HG03060 (cell line): ENCODE measurements around the gene SERINC1.
"Not testable (repeated sequence)": the region's sequence is repeated elsewhere in the genome, so short reads cannot be mapped to it uniquely, and the experiment has no call there.

ENCODE experiments used
- ATAC-seq: cut with Tn5 transposase; IDR thresholded peaks from one replicate; pipeline ENCODE4 v1.9.1; 2021; ENCODE audit warnings: low read depth, moderate number of reproducible peaks; ENCODE audit not compliant: unreplicated experiment

The SERINC1 gene

DNA sequence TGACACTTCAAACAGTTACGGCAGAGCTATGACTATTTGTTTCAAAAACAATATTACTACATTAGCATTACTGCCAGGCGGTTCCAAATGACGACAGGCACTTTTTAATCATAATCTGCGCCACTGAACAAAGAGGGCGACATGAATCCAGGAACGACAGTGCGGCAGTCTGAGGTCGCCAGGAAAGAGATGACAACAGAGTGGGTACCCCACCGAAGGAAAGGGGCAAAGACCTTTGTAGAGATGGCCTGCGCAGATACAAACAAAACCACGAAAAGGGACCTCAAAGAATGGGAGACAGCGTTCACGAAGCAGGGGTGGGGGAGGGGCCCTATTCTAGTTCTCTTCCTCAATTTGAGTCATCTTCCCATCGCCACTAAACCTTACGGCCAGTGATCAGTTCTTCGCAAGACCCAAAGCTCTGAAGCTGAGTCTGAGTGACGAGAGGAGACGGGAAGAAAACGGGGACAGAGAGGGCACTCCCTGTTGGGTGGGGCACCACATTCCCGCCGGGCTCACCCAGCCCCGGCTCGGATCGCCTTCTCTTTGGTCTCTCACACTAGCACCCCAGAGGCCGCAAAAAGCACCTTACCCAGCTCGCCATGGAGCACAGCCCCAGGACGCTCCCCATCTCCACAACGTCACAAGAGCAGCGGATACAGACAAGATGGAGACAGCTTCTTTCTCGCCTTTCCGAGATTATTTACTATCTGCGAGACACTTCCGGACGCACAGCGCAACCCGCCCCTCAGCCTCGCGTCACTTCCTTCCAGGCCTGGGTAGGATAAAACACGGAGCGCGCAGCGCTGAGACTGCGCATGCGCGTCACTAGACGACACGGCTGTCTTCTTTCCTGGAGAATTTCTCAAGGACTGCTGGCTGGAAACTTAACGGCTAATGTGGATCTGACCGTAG lies at the start of gene SERINC1:
SERINC1 (minus strand) TSS at position 701 of the 915 bp plus-strand sequence; CDS start at position 631, 70 bp downstream.
- peak; percentile 96 for ATAC-seq

DNA sequence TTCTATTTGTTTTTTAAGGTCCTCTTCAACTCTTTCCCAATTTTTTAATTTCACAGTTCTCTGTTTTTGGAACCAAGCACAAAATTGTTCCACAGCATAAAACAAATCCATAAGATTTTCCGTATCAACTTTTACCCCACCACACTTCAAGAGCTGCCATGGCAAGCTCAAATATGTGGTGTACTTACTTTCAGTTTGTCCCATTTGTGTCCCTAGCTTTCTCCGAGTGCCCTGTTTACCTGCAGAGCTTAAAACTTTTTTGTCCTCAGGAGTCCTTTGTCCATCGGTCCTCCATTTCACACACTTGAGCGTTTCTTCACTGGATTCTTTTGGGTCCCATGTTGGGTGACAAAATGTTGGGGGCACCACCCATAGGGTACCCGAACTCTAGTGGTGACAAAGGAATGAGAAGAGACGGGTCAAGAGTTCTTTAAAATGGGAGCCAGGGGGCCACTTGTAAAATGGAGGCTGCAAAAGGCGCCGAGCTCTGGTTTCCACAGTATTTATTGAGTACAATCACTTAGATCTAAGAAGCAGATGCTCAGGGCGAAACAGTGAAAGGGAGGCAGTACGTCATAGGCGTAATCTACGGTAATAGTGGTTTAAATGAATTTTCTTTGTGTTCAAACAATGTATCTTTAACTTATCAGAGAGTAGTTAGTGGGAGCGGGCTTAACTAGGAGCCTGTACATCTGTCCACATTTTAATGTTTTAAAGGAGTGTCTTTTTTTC lies 39.8 kb upstream of the SERINC1 start:
- no peak for ATAC-seq

DNA sequence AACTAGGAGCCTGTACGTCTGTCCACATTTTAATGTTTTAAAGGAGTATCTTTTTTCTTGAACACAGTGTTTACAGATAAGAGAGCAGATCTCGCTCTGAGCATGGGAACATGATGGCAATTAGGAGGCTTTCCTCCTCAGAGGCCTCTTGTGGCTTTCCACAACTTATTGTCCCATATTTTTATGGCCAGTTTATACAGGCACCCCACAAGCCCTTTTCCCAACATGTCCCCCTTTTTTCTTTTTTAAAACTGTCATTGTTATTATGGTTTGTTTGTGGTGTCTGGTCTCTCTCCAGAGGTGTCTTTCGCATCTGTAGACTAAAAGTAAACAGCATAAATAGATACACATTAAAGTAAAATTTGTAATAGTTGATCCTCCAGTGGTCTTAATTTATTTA lies 33.6 kb upstream of the SERINC1 start:
- ATAC-seq: not testable (repeated sequence)

GRCh38 chr6:122501475-122501874 lies 29.9 kb upstream of the SERINC1 start:
- ATAC-seq: no peak

GRCh38 chr6:122495612-122496011 lies 24.0 kb upstream of the SERINC1 start:
- ATAC-seq: peak; percentile 53

DNA sequence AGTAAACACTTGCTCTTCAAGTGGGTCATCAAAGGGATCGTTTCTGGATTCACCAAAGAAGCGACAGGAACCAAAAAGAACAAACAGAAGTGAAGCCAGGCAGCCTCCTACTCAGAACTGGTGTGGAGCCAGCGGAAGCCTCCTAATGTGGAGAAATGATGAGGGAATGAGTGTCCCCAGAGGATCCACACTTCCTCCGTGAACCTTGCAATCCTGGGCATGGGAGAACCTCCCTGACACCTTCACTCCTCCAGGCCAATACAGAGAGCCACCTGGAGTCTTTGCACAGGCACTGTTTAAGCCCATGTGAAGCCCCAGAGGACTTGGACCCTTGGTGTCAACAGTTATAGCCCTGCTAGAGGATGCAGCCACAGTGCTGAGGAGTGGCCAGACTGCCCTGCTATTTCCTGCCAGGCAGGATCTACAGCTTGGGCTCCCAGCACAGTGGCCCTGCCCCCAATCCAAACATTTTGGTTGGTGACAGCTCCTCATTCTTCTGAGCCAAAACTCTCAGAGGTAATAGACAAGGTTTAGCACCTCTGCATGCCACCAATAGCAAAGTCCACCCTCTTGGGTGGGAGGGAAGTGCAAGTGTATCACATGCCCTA lies 23.2 kb upstream of the SERINC1 start:
- ATAC-seq: no peak

DNA sequence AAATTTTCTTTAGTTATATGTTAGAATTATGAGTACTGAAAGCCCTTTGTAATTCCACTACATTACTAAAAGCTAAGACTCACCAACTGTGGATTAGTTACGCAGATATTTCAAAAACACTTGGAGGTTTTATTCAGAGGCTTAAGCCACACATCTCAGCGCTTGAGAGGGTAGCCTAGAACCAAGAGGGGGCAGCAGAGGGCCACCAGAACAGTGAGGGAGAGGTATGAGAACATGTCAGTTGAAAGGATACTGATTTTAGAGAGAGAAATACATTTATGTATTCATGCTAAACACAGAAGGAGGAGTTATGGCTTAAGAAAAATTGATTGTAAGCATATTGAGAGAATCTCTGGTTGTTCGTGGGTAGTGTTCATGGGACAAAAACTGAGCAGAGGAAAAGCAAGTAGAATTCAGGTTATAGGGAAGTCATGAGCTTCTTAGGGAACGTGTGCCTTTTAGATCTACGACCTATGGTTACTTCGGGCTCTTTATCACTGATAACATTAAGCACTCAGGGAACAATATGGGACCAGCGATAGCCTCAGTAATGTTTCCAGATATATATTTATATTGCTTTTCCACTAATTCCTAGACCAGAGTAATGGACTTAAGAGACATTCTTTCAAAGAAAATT lies 20.4 kb upstream of the SERINC1 start:
- peak; percentile 93 for ATAC-seq

DNA sequence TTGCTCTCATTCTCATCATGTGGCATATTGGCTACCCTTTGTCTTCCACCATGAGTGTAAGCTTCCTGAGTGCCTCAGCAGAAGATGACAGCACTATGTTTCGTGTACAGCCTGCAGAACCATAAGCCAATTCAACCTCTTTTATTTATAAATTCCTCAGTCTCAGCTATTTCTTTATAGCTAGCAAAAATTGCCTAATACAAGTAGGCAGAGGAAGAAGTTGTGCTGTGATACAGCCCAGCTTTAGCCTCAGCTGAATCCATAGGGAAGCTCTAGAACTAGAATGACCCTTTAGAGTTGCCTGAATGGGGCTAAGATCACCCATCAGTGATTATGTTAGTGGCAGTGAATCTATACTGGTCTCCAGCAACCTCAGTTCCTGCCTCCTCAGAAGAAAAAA lies 19.0 kb upstream of the SERINC1 start:
- no peak for ATAC-seq

DNA sequence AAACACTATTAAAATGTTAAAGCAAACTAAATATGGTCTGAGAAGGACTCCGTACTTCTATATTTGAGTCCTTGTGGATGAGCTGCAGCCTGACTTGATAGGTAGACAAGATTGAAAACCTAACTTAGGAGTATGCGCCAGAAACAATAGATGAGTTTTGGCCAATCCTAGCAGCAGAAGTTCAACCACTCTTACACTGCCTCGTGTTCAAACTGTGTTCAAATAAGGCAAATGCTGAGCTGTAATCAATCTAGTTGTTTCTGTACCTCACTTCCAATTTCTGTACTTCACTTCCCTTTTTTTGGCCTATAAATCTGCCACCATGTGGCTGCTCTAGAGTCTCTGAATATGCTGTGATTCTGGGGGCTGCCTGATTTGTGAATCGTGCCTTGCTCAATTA lies 13.2 kb upstream of the SERINC1 start:
- peak; percentile 84 for ATAC-seq

DNA sequence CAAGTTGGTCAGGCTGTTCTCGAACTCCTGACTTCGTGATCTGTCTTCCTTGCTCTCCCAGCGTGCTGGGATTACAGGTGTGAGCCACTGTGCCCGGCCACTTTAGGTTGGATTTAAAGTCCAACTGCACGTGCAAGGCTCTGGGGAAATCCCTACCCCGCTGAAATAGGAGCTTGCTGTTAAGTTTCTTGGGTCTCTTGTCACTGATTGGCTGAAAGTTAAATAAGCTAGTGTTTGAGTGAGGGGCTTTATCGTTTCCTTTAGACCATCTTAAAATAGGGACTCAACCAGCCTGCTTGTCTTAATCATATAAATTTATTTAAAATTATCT lies 11.1 kb upstream of the SERINC1 start:
- ATAC-seq: no peak

GRCh38 chr6:122476131-122476530 lies 4.5 kb upstream of the SERINC1 start:
- no peak for ATAC-seq

DNA sequence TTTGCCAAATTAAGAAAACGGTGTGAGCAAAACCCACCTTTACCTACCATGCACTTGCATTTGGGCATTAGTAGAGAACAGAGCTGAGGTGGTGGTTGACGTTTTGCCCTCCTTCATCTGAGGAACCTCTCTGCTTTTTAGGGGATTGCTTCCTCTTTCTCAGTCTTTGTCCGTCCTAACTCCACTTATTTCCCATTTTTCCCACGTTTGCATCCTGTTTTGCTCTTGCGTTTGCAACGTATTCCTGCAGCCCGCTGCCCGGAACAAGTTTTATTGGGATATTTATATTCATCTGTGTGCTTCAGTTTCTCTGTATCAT lies 374 bp upstream of the SERINC1 start:
- peak; percentile 28 for ATAC-seq

DNA sequence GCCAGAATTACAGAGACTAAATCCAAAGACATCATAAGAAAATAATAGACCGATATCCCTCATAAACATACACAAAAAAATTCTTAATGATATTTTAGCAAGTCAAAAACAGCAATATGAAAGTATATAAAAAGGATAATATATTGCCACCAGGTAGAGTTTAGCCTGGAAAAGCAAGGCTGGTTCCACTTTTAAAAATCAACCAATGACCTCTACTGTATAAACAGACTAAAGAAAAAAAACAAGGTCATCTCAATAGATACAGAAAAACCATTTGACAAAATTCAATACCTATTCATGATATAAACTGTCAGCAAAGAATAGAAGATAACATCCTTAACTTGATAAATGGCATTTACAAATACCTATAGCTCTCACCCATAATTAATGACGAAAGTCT lies 9.7 kb downstream of the SERINC1 start:
- no peak for ATAC-seq

DNA sequence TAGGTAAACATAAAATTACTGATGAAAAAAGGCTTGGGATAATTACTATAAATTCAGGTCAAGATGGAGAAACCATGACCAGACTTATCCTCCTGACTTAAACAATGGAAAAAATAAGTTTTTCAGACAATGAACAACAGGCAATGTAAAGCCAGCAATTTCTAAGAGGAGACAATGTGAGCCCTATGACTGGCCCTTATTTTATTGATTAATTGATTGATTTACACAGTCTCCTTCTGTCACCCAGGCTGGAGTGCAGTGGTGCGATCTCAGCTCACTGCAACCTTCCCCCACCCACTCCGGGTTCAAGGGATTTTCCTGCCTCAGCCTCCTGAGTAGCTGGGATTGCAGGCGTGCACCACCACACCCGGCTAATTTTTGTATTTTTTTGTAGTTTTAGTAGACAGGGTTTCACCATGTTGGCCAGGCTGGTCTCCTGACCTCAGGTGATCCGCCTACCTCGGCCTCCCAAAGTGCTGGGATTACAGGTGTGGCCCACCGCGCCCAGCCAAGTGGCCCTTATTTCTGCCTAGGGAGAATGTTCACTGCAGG lies 11.7 kb downstream of the SERINC1 start:
- not testable (repeated sequence) for ATAC-seq

- no peak for ATAC-seq
Measured at GRCh38 chr6:122459240-122459639, 12.4 kb downstream of the SERINC1 start.

- ATAC-seq: no peak
Measured at GRCh38 chr6:122458087-122458486, 13.5 kb downstream of the SERINC1 start.

GRCh38 chr6:122455116-122455515 lies 16.5 kb downstream of the SERINC1 start:
- not testable (repeated sequence) for ATAC-seq

DNA sequence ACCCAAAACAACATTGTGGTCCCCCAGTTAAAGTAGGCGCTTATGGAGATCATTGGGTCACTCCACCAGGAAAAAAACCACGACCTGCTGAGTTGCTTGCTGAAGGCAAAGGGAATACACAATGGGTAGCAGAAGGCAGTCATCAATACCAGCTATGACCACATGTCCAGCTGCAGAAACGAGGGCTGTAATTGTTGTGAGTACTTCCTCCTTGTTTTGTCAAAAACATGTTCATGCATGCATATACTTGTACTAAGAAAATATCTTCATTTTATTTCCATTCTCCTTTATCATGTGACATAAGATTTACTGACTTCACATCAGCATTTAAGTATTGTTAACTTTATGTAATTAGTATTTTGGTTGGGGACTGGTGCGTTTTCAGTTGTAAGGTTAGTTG lies 16.9 kb downstream of the SERINC1 start:
- ATAC-seq: no peak

GRCh38 chr6:122452509-122452908 lies 19.1 kb downstream of the SERINC1 start:
- no peak for ATAC-seq

DNA sequence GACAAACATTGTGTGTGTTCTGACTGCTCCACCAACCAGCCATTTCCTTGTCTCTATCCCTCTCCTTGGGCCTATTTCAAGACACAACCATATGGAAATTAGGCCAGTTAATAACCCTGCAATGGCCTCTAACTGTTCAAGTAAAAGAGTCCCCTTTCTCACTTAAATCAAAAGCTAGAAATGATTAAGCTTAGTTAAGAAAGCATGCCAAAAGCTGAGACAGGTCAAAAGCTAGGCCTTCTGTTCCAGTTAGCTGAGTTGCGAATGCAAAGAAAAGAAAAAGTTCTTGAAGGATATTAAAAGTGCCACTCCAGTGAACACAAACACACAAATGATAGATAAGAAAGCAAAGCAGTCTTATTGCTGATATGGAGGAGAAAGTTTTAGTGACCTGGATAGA lies 22.5 kb downstream of the SERINC1 start:
- ATAC-seq: no peak

DNA sequence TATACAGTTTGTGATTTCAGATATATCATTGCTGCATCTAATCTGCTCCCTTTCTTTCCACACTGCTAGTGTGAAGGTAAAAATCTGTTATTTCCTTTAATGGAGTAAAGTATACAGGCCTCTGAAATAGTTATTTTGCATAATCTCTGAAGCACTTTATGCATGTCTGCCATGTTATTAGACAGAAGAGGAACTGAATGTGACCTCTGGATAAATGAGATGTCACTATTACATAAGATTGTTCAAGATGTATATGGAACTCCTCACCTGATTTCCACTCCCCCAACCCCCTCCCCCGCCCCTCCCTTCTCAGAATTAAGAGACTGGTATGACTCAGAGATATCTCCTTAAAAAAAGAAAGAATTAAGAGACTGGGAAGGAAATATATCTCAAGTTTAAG lies 26.3 kb downstream of the SERINC1 start:
- ATAC-seq: no peak
